GM03348 (cell line): ENCODE data around the gene GALR2.
A peak's percentile ranks its signal among the peaks of the same experiment; 100 is the strongest.
"Not testable (repeated sequence)": the region's sequence is repeated elsewhere in the genome, so short reads cannot be mapped to it uniquely, and the experiment has no call there.

ENCODE experiments used
- DNase-seq: peaks from one replicate; pipeline ENCODE4 v3.0.0; 2012; ENCODE audit warnings: low spot score

The GALR2 gene

GRCh38 chr17:76050538-76051467 lies 23.8 kb upstream of the GALR2 start:
- no peak for DNase-seq

- no peak for DNase-seq
Observed at GRCh38 chr17:76051561-76051960, 23.0 kb upstream of the GALR2 start.

- peak; percentile 35 for DNase-seq
Observed at GRCh38 chr17:76053246-76054111, 21.1 kb upstream of the GALR2 start.

GRCh38 chr17:76054112-76054476 lies 20.5 kb upstream of the GALR2 start:
- DNase-seq = no peak

GRCh38 chr17:76056882-76057281 lies 17.7 kb upstream of the GALR2 start:
- DNase-seq = no peak

GRCh38 chr17:76058264-76058663 lies 16.3 kb upstream of the GALR2 start:
- DNase-seq = not testable (repeated sequence)

- DNase-seq = no peak
Observed at GRCh38 chr17:76063875-76064546, 10.6 kb upstream of the GALR2 start.

GRCh38 chr17:76065775-76066174 lies 8.8 kb upstream of the GALR2 start:
- DNase-seq = no peak

- DNase-seq = no peak
Observed at GRCh38 chr17:76071531-76072147, 2.9 kb upstream of the GALR2 start.

GRCh38 chr17:76072148-76072858 lies 2.3 kb upstream of the GALR2 start, which contains the start of gene SRP68:
TSS of gene SRP68 (minus strand) at chr17:76072517. CDS start at chr17:76072491, 26 bp downstream.
- DNase-seq = peak; percentile 97

- no peak for DNase-seq
Observed at GRCh38 chr17:76075364-76076145, 974 bp downstream of the GALR2 start.

- DNase-seq = no peak
Observed at GRCh38 chr17:76076146-76076764, 1.7 kb downstream of the GALR2 start.

GRCh38 chr17:76076765-76077583 lies 2.4 kb downstream of the GALR2 start:
- no peak for DNase-seq

- DNase-seq = no peak
Observed at GRCh38 chr17:76077584-76078110, 3.1 kb downstream of the GALR2 start.

- not testable (repeated sequence) for DNase-seq
Observed at GRCh38 chr17:76078370-76078769, 3.8 kb downstream of the GALR2 start.

GRCh38 chr17:76078860-76079534 lies 4.4 kb downstream of the GALR2 start, which contains the start of gene ZACN:
TSS of gene ZACN (plus strand) at chr17:76079182. CDS start at chr17:76079265, 83 bp downstream.
- DNase-seq = no peak

GRCh38 chr17:76079535-76079955 lies 5.0 kb downstream of the GALR2 start:
- no peak for DNase-seq
